ENCODE results near the gene KRT17. TPM values are rescaled to one million over a fixed set of nuclear protein-coding genes. Genes with fewer than 3 reads are reported as not detected.
"Not testable (repeated sequence)": the region's sequence is repeated elsewhere in the genome, so short reads cannot be mapped to it uniquely, and the experiment has no call there.

The KRT17 gene
- total RNA-seq, 1 donor from 2014 or later = not detected

DNA sequence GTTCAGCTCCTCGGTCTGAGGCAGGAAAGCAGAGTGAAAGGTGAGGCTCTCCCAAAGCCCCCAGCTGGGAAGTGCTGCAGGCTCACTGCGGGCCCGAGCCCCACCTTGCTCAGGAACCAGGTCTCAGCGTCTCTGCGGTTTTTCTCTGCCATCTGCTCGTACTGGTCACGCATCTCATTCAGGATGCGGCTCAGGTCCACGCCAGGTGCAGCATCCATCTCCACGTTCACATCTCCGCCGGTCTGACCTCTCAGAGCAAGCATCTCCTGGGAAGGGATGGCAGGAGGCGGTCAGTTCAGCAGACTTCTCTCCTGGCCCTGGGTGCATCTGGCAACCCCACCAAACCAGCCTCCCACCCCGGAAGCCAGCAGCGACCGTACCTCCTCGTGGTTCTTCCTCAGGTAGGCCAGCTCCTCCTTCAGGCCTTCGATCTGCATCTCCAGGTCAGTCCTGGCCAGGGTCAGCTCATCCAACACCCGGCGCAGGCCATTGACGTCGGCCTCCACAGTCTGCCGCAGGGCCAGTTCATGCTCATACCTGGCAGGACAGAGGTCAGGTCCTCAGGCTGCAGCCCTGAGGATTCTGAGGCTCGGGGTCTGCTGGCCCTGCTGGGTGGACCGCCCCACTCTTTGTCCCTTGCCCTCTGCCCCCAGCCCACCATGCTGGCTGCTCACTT is 13.3 kb downstream of the KRT17 start:
- Mint-ChIP-seq H3K4me1 (peaks cover 19% of the 10 kb centered on the region), H3K36me3 (no peaks in the 10 kb centered on the region), H3K4me3 (no peak overlapping the region), H3K27me3 (ENCODE audit: insufficient read depth, low read depth) (peaks cover 9% of the 10 kb centered on the region), H3K9me3 (peaks cover 19% of the 10 kb centered on the region), H3K27ac (no peak overlapping the region)
- Histone ChIP-seq H3K4me2 (no peak overlapping the region), H4K20me1 (ENCODE audit: low read depth) (no peaks in the 10 kb centered on the region), H3K79me2 (ENCODE audit: low read depth) (no peaks in the 10 kb centered on the region), H2AFZ (replicated peaks) (no peak overlapping the region), H3K9ac (no peak overlapping the region), H3F3A (ENCODE audit: low read depth) (peaks cover 3% of the 10 kb centered on the region), H3K27ac (no peak overlapping the region), H3K27me3 (no peaks in the 10 kb centered on the region), H3K4me3 (no peak overlapping the region), H3K9me3 (ENCODE audit: low read depth) (no peaks in the 10 kb centered on the region), H3K4me1 (peaks cover 3% of the 10 kb centered on the region), H3K36me3 (no peaks in the 10 kb centered on the region)
- TF ChIP-seq EZH2 (IDR thresholded peaks at IDR 0.05) (no peak), EZH2phosphoT487 (IDR thresholded peaks at IDR 0.05) (no peak)
- TF ChIP-seq, protein P1, sequence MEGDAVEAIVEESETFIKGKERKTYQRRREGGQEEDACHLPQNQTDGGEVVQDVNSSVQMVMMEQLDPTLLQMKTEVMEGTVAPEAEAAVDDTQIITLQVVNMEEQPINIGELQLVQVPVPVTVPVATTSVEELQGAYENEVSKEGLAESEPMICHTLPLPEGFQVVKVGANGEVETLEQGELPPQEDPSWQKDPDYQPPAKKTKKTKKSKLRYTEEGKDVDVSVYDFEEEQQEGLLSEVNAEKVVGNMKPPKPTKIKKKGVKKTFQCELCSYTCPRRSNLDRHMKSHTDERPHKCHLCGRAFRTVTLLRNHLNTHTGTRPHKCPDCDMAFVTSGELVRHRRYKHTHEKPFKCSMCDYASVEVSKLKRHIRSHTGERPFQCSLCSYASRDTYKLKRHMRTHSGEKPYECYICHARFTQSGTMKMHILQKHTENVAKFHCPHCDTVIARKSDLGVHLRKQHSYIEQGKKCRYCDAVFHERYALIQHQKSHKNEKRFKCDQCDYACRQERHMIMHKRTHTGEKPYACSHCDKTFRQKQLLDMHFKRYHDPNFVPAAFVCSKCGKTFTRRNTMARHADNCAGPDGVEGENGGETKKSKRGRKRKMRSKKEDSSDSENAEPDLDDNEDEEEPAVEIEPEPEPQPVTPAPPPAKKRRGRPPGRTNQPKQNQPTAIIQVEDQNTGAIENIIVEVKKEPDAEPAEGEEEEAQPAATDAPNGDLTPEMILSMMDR (IDR thresholded peaks at IDR 0.05) = no peak
- DNase-seq (ENCODE audit: low spot score) = no peak

GRCh38 chr17:41610061-41610517 is 14.3 kb downstream of the KRT17 start:
- peak overlapping the region; percentile 72 for H2AFZ ChIP-seq (replicated peaks)
- H3K4me3 Mint-ChIP-seq; H4K20me1 ChIP-seq (ENCODE audit: low read depth); H3K27ac ChIP-seq; H3K9ac ChIP-seq; H3K79me2 ChIP-seq (ENCODE audit: low read depth); H3K4me1 ChIP-seq; H3K27ac Mint-ChIP-seq; H3K36me3 Mint-ChIP-seq; H3K36me3 ChIP-seq; H3K4me3 ChIP-seq; H3K9me3 ChIP-seq (ENCODE audit: low read depth); H3F3A ChIP-seq (ENCODE audit: low read depth); H3K27me3 ChIP-seq: not testable (repeated sequence)
- H3K4me1 Mint-ChIP-seq = peaks cover 13% of the 10 kb centered on the region
- DNase-seq (ENCODE audit: low spot score) = peak; percentile 59
- H3K9me3 Mint-ChIP-seq = peaks cover 24% of the 10 kb centered on the region
- TF ChIP-seq, protein P1 (IDR thresholded peaks at IDR 0.05) = peak; percentile 55
- H3K27me3 Mint-ChIP-seq (ENCODE audit: insufficient read depth, low read depth) = peaks cover 13% of the 10 kb centered on the region
- H3K4me2 ChIP-seq = peak overlapping the region; percentile 38

GRCh38 chr17:41606930-41607329 is 17.4 kb downstream of the KRT17 start:
- not testable (repeated sequence) for H3K27me3 ChIP-seq; H3K27ac ChIP-seq; H3K36me3 Mint-ChIP-seq; H3K4me3 ChIP-seq; H3K27ac Mint-ChIP-seq; H3K9me3 ChIP-seq (ENCODE audit: low read depth); H2AFZ ChIP-seq (replicated peaks); H3F3A ChIP-seq (ENCODE audit: low read depth); H4K20me1 ChIP-seq (ENCODE audit: low read depth); DNase-seq (ENCODE audit: low spot score); H3K9ac ChIP-seq; H3K4me1 ChIP-seq; H3K4me2 ChIP-seq; H3K36me3 ChIP-seq; H3K79me2 ChIP-seq (ENCODE audit: low read depth); H3K4me3 Mint-ChIP-seq
- peaks cover 13% of the 10 kb centered on the region for H3K4me1 Mint-ChIP-seq
- peaks cover 24% of the 10 kb centered on the region for H3K9me3 Mint-ChIP-seq
- H3K27me3 Mint-ChIP-seq (ENCODE audit: insufficient read depth, low read depth) = peaks cover 15% of the 10 kb centered on the region

DNA sequence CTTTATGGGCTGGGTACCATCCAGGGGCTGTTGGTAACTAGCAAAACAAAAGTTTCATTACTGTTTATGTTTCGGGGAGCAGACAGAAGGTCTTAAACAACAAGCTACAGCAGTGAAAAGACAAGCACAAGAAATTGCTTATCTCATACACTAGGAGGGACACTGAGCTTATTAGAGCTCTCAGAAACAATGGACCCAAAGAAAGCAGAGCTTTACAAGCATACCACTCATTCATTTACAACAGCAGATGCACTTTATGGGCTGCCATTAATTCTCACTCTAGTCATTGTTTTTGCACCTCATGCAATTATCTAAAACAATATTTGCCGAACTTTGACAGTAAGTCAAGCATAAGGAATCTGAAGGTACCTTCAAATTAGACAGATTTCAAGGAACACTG is 21.9 kb downstream of the KRT17 start:
- Mint-ChIP-seq H3K4me1 (no peaks in the 10 kb centered on the region), H3K36me3 (no peaks in the 10 kb centered on the region), H3K27me3 (ENCODE audit: insufficient read depth, low read depth) (peaks cover 6% of the 10 kb centered on the region), H3K9me3 (peaks cover 17% of the 10 kb centered on the region), H3K4me3 (no peak overlapping the region), H3K27ac (no peak overlapping the region)
- H3K4me2 ChIP-seq = no peak overlapping the region
- no peaks in the 10 kb centered on the region for H3F3A ChIP-seq (ENCODE audit: low read depth)
- no peak overlapping the region for H3K4me3 ChIP-seq
- no peaks in the 10 kb centered on the region for H4K20me1 ChIP-seq (ENCODE audit: low read depth)
- DNase-seq (ENCODE audit: low spot score) = no peak
- no peaks in the 10 kb centered on the region for H3K9me3 ChIP-seq (ENCODE audit: low read depth)
- H3K9ac ChIP-seq = no peak overlapping the region
- no peaks in the 10 kb centered on the region for H3K79me2 ChIP-seq (ENCODE audit: low read depth)
- H3K27me3 ChIP-seq = no peaks in the 10 kb centered on the region
- no peaks in the 10 kb centered on the region for H3K36me3 ChIP-seq
- H3K4me1 ChIP-seq = peaks cover 7% of the 10 kb centered on the region
- TF ChIP-seq EZH2phosphoT487 (IDR thresholded peaks at IDR 0.05) = no peak
- no peak overlapping the region for H3K27ac ChIP-seq
- peak overlapping the region; percentile 12 for H2AFZ ChIP-seq (replicated peaks)

Measured in neural progenitor cell (in vitro differentiated cells).